Measurements from ENCODE around the gene VILL.
"Not testable (repeated sequence)": the region's sequence is repeated elsewhere in the genome, so short reads cannot be mapped to it uniquely, and the experiment has no call there.

The VILL gene

DNA sequence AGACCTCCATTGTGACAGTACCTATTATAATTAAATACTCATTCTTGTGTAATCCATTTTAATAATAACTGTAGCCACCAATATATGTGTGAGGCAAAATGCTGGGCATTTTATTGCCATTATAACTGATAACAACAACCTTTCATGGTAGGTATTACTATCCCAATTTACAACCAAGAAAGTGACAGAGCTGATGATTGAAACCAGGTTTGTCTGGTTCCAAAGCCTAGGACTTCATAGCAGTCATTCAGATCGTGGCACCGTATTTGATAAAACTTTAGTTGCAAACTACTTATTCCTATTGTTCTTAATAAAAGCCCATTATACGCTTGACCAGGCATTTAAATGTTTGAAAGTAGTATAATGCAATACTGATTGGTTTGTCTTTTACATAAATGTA is 26.4 kb upstream of the VILL start:
- DNase-seq = no peak

DNA sequence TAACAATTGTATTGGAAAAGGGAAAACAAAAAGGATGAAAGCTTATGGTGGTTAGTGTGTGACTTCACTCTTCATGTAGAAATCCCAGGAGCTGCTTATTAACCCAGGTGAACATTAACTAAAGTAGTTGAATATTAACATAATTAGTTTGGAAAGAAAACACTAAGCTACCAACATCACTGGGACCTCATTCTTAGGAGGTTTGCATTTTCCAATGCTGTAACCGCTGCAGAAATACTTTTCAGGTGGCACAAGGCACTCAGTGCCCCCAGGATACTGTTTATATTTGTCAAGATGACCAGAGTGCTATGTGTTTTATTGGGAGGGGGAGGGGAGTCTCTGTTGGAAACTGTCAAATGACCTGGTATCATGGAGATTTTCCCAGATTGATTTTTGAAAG is 25.9 kb upstream of the VILL start:
- DNase-seq = peak in 1 of 3 experiments; percentile 4

DNA sequence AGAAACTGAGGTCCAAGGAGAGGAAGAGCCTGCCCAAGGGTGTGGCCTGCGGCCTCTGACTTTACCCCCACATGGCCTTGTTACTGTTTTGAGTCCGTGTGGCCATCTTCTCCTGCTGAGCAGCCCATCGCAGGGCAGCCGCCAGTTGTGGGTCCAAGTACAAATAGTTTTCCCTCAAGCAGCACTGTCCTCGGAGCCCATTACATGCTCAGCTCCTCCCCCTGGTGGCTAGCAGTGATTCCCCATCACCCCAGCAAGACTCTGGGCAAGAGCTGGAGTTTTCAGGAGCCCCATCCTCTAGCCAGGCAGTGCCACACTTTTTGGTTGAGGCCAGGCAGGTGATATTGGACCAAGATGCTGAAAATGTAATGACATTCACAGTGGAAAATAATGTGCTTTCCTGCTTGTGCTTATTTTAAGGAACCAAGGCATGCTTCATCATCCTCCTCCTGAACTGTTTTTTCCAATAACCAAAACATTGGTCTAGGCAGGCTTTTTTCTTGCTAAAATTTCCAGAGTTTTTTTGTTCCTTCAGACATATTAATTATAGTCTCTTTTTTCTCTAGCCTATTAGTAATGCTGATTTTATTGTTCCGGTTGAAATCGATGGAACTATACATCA is 23.2 kb upstream of the VILL start:
- DNase-seq = peak; percentile 3 to 37 (median 7)

GRCh38 chr3:37968199-37968598 is 22.4 kb upstream of the VILL start:
- DNase-seq = no peak

GRCh38 chr3:37968813-37969595 is 21.6 kb upstream of the VILL start:
- DNase-seq = no peak

GRCh38 chr3:37969596-37970100 is 20.9 kb upstream of the VILL start:
- DNase-seq = no peak

- DNase-seq = no peak
Measured at GRCh38 chr3:37970802-37971201, 19.8 kb upstream of the VILL start.

DNA sequence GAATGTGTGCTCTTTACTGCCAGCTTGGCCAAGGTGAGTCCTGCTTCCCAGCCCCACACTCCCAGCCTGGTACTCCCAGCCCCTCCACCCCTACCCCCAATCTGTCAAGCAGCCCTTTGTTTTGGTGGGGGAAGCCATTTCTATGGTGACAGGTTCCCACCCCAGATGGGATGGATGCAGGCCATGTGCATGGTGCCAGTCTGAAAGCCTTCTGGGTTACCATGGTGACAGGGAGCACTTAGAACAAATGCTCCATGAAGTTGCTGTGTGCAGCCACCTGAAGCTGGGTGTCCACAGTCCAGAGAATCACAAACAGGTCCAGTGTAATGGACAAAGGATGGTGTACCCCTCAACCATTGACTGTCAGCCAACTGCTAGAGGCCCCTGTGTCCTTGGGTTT is 19.1 kb upstream of the VILL start:
- DNase-seq = no peak

DNA sequence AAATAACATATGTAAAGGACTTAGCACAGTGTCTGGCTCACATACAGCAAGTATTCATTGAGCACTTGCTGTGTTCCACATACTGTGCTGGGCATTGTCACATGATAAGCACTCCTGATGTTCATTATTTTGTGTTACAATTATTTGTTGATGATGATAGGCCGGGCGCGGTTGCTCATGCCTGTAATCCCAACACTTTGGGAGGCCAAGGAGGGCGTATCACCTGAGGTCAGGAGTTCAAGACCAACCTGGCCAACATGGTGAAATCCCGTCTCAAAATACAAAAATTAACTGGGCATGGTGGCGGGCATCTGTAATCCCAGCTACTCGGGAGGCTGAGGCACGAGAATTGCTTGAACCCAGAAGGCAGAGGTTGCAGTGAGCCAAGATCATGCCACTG is 18.5 kb upstream of the VILL start:
- not testable (repeated sequence) for DNase-seq

GRCh38 chr3:37973246-37974054 is 17.1 kb upstream of the VILL start:
- no peak for DNase-seq

DNA sequence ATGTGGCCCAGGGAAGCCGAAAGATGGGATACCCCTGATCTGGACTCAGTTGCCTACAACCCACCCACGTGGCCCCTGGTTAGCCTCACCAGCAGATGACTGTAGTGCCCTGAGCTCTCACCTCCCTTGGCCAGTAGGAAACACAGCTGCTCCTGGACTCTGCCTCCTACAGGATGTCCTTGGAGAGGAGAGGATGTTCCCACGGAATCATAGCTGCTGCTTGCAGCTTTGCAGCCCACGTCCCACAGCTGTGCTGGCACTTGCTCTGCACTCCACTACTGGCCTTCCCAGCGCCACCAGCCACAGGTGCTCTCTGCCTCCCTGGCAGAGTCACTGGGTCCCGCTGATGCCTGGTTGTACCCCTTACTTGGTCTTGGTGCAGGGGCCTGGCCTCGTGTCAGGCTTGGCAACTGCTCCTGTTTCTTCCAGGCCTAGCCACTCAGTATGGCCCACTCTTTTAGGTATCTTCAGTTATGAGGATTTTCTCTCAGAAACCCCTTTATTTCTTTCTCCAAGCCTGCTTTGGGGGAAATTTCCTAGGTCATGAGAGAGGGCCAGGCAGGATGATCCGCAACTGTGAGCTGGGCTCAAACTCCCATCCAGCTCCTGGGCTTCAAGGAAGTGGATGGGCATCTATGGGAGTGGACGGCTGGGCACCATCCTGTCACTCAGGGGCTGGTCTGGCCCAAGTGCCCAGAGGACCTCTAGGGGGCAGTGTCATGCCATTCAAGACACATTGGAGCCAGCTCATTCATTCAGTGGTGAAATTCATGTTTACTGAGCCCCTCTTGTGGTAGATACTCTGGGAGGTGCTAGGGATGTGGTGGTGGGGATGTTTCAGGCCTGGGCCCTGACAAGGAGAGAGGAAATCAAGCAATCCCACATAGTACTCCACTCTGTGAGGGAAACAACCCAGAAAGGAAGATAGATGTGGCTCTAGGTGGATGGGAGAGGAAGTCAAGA is 16.2 kb upstream of the VILL start:
- DNase-seq = peak in 2 of 3 experiments; percentile 1 to 29

DNA sequence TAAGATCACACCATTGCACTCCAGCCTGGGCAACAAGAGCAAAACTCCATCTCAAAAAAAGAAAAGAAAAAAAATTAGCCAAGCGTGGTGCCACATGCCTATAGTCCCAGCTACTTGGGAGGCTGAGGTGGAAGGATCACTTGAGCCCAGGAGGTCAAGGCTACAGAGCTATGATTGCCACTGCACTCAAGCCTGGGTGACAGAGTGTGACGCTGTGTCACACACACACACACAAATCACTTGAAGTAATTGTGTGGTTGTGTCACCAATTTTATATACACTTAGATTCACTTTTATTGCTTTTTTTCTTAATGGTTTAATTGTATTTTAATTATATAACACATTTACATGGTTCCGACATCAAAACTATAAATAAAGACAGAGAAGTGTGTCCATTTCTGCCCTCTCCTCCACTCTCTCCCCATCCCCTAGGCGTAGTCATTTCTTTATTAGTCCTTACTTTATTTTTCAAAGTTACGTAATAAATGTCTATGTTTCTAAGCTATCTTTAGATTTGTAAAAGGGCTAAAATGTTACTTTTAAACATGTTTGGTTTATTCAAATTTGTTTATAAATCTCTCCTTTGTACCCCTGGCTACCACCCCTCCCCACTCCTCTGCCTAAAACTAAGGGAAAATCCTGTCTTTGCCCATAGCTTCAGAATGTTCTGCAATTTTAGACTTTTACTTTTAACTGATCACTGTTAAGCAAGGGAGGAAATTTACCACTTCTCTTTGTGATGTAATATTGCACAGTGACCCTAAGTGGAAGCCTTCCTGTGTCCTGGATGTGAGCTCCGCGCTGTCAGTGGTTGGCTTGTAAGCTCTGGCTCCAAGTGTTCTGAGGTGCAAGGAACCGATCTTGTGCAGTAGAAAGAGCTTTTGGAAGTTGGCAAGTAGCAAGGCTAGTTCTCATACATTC is 10.8 kb upstream of the VILL start:
- DNase-seq = no peak

DNA sequence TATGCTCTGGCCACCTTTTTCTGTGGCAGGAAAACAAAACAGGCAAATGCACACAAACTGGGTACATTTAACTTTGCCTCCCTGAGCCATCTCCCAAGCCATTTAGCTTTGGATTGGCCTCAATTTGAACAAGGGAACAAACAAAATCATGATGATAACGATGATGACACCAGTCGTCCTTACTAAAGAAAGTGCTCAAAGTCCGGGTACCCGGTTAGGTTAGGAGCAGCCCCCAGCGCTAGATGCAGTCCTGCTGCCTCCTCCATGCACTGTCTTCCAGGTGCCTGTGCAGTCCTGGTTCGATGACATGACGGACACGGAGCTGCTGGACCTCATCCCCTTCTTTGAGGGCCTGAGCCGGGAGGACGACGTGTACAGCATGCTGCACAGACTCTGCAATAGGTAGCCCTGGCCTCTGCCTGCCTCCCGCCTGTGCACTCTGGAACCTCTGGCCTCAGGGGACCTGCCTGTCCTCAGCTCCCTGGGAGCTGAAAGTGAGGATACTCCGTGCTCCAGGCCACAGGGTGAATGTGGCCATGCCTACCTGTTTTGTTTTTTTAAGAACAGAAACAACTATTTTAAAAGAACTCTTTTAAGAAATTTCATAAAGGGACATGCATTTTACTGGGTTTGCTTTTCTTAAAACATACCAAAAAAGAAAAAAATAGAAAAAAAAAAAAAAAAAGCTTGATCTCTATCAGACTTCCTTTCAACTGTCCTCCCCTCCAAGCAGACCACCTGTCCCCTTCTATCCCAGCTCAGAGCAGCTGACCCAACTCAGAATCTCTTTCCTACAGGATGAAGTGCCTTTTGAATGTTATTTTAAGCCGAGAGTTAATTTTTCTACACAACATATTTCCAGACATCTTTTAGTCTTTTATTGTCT is 9.9 kb upstream of the VILL start:
- DNase-seq = no peak

DNA sequence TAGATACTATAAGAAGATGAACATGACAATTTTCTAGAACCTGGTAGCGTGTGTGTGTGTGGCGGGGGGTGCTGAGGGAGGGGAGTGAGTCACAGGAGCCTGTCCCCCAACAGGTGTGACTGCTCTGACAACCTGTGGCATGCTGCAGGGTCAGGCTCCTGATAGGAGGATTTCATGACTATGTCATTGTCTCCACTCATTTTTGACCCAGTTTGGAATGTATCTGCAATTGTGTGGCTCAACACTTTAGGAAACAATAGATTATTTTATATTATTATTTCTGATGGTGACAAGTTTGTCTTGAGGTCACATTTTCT is 9.3 kb upstream of the VILL start:
- DNase-seq = no peak

- no peak for DNase-seq
Measured at GRCh38 chr3:37982331-37982730, 8.3 kb upstream of the VILL start.

DNA sequence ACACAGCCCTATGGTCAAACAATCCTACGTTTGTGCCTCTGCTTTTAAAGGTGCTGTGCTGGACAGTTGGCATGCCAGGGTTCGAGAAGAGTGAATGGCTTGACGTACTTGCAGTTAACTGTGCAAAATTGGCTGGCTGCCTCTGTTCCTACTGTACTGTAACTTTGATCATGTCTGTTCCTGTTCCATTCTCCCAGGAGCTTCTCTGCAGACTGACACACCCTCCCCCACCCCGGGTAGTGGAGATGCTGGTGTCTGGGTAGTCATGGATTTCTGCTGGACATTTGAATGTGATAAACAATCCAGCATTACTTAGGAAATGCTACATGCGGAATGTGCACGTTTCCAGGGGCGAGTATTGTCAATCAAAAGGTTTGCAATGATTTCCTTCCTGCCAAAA is 6.5 kb upstream of the VILL start:
- no peak for DNase-seq

DNA sequence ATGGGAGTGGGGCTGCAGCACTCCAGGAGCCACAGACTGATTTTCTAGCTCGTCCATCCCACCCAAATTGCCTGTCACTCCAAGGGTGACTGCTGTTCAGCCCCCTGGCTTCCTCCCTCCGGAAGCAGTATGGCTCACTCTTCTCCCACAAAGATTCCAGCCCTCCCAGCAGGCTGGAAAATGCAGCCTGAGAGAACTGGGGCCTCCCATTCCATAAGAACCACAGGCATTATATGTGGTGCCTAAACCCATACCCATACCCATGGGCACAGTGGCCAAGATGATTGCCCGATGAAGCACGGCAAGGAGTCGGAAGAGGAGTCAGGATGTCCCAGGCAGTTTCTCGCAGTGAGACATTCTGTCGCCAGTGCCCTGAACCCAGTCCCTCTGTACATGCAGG is 6.0 kb upstream of the VILL start:
- no peak for DNase-seq

GRCh38 chr3:37985637-37986320 is 4.8 kb upstream of the VILL start:
- DNase-seq = no peak

DNA sequence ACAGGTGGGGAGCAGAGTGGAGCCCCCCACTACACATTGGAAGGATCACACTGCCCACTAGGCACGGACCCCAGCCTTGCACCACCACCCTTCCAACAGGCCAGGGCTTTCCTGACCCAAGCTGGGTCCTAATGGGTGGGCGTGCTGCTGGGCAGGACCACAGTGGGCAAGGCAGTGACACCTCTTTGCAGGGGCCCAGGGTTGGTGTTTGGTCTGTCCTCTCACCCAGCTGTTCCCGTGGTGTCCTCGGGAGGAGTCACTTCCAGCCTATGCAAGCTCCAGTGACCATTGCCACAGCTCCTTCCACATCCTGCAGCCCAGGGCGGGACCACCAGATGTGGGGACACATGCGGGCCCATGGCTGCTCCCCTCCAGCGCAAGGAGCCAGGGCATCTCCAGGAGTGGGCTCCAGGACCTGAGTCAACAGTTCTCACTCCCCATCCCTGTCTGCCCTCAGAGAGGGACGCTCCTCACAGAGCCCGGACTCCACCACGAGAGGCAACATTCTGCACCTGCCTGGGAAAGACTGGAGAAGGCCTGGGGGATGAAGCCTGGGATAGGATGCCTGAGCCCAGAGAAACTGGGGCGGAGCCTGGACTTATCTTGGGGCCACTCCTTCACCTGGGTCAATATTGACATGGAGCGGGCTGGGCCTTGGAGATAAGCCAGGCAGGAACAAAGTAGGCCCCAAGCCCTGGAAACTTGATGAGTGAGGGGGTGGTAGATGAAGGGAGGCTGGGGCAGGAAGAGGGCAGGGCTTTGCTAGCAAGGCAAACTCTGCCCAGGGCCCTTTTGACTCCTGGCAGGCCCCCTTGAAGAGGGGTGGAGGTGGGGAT is 3.9 kb upstream of the VILL start:
- peak in 2 of 3 experiments; percentile 3 to 8 for DNase-seq

Measured in NCI-H1417 (cell line).